ENCODE data around the gene CCDC38.

Gene CCDC38

DNA sequence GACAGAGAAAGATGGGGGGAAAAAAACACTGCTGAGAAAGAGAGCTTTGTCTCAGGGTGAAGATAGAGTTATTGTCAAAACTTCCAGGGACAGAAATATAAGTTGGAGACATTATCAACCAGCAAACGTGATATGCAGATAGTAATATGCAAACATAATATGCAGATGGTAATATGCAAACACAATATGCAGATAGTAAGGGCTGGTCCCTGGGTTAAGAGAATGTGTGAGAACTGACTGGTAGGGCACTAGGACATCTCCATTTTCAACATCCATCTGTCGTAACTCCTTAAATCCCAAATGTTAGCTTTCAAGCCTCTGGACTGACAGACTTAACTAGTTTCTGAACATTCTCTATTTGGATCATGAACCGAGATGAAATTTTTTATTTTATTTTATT lies 51.5 kb downstream of the CCDC38 start:
- H3K27me3 ChIP-seq (ENCODE audit: control insufficient read depth, insufficient read depth, low read length, poor library complexity, severe bottlenecking), result no peaks in the 10 kb centered on the region
- no peaks in the 10 kb centered on the region for H3K36me3 ChIP-seq (ENCODE audit: control insufficient read depth, insufficient read depth, low read length)
- H3K27ac ChIP-seq (ENCODE audit: insufficient read depth, low read depth, low read length, poor library complexity, severe bottlenecking), result no peak overlapping the region
- no peaks in the 10 kb centered on the region for H3K4me1 ChIP-seq (ENCODE audit: control insufficient read depth, insufficient read depth, low read length)
- WGBS, 2 experiments, result 91 to 100% methylated on average over 2 to 3 of the region's 3 CpGs
- no peaks in the 10 kb centered on the region for H3K9me3 ChIP-seq (ENCODE audit: control insufficient read depth, low read length)
- no peak overlapping the region for H3K4me3 ChIP-seq (ENCODE audit: insufficient read depth, low read depth, low read length)

DNA sequence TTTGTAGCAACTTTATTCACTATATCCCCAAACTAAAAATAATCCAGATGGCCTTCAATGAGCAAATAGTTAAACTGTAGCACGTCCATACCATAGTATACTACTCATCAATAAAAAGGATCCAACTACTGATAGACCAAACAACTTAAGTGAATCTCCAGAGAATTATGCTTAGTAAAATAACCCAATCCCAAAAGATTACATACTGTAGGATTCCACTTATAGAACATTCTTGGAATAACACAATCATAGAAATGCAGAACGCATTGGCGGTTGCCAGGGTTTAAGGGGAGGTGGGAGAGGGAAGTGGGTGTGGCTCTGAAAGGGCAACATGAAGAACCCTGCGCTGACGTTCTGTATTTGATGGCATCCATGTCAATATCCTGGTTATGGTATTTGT lies 55.1 kb downstream of the CCDC38 start:
- no peaks in the 10 kb centered on the region for H3K4me1 ChIP-seq (ENCODE audit: control insufficient read depth, insufficient read depth, low read length)
- no peaks in the 10 kb centered on the region for H3K27me3 ChIP-seq (ENCODE audit: control insufficient read depth, insufficient read depth, low read length, poor library complexity, severe bottlenecking)
- H3K4me3 ChIP-seq (ENCODE audit: insufficient read depth, low read depth, low read length), result no peak overlapping the region
- no peak overlapping the region for H3K27ac ChIP-seq (ENCODE audit: insufficient read depth, low read depth, low read length, poor library complexity, severe bottlenecking)
- WGBS, 2 experiments, result 88 to 89% methylated on average over 5 of the region's 5 CpGs
- H3K36me3 ChIP-seq (ENCODE audit: control insufficient read depth, insufficient read depth, low read length), result no peaks in the 10 kb centered on the region
- H3K9me3 ChIP-seq (ENCODE audit: control insufficient read depth, low read length), result no peaks in the 10 kb centered on the region

DNA sequence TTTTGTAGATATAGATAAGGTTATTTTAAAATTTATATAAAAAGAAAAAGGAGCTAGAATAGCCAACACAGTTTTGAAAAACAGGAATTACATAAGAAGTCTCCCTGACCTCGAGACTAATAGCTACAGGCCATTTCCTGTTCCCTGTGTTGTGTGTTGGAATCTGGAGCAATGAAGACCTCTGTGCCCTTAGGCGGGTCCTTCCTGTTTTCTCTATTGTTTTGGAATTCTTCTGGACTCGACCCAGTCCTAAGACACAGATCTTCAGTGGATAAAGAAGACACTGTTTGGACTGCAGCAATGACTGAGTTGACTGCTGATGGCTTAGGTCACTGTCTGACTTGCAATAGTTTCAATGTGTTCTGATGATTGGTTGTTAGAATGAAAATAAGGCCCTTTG lies 57.4 kb downstream of the CCDC38 start:
- Histone ChIP-seq H3K9me3 (ENCODE audit: control insufficient read depth, low read length) (no peaks in the 10 kb centered on the region), H3K36me3 (ENCODE audit: control insufficient read depth, insufficient read depth, low read length) (no peaks in the 10 kb centered on the region), H3K4me3 (ENCODE audit: insufficient read depth, low read depth, low read length) (no peak overlapping the region), H3K27me3 (ENCODE audit: control insufficient read depth, insufficient read depth, low read length, poor library complexity, severe bottlenecking) (no peaks in the 10 kb centered on the region), H3K4me1 (ENCODE audit: control insufficient read depth, insufficient read depth, low read length) (no peaks in the 10 kb centered on the region), H3K27ac (ENCODE audit: insufficient read depth, low read depth, low read length, poor library complexity, severe bottlenecking) (no peak overlapping the region)
- WGBS, 2 experiments, result 85 to 86% methylated on average over 3 of the region's 3 CpGs

DNA sequence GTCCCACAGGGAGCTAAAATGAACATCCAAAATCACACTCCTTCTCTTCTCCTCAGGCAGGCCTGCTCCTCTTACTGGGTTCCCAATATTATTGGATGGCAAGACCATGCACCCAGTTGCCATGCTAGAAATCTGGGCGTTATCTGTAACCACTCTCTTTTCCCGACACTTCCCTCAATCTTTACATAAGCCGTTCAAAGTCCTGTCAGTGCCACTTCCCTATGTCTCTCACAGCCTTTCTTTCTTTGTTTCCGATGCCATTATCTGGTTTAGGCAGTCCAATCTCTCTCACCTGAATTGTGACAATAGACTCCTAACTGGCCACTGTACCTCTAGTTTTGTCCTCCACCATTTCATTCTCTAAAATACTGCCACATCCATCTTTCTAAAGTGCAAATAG lies 59.5 kb downstream of the CCDC38 start:
- WGBS, 2 experiments, result 91 to 93% methylated on average over 4 of the region's 4 CpGs
- Histone ChIP-seq H3K9me3 (ENCODE audit: control insufficient read depth, low read length) (no peaks in the 10 kb centered on the region), H3K4me1 (ENCODE audit: control insufficient read depth, insufficient read depth, low read length) (no peaks in the 10 kb centered on the region), H3K36me3 (ENCODE audit: control insufficient read depth, insufficient read depth, low read length) (no peaks in the 10 kb centered on the region), H3K27ac (ENCODE audit: insufficient read depth, low read depth, low read length, poor library complexity, severe bottlenecking) (no peak overlapping the region), H3K4me3 (ENCODE audit: insufficient read depth, low read depth, low read length) (no peak overlapping the region), H3K27me3 (ENCODE audit: control insufficient read depth, insufficient read depth, low read length, poor library complexity, severe bottlenecking) (no peaks in the 10 kb centered on the region)

DNA sequence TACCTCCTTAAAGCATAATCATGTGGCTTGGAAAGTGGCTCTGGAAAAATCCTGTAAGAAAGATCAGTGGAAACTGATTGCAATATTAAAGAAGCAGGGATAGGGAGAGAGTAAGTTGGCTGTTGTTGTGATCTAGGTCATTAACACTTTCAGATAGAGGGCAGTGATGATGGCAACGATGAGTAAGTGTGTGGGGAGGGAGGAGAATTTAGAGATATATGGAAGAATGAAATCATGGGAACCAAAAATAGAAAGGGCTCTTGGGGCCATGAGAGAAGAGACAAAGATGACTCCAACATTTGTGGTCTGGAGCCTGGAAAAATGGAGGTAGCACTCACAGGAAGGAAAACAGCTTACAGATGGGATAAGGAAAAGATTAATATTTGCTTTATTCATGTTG lies 60.3 kb downstream of the CCDC38 start:
- Histone ChIP-seq H3K36me3 (ENCODE audit: control insufficient read depth, insufficient read depth, low read length) (no peaks in the 10 kb centered on the region), H3K27me3 (ENCODE audit: control insufficient read depth, insufficient read depth, low read length, poor library complexity, severe bottlenecking) (no peaks in the 10 kb centered on the region), H3K4me1 (ENCODE audit: control insufficient read depth, insufficient read depth, low read length) (no peaks in the 10 kb centered on the region), H3K4me3 (ENCODE audit: insufficient read depth, low read depth, low read length) (no peak overlapping the region), H3K9me3 (ENCODE audit: control insufficient read depth, low read length) (no peaks in the 10 kb centered on the region), H3K27ac (ENCODE audit: insufficient read depth, low read depth, low read length, poor library complexity, severe bottlenecking) (no peak overlapping the region)
- WGBS, 2 experiments, result 81 to 86% methylated on average over 1 of the region's 1 CpG

DNA sequence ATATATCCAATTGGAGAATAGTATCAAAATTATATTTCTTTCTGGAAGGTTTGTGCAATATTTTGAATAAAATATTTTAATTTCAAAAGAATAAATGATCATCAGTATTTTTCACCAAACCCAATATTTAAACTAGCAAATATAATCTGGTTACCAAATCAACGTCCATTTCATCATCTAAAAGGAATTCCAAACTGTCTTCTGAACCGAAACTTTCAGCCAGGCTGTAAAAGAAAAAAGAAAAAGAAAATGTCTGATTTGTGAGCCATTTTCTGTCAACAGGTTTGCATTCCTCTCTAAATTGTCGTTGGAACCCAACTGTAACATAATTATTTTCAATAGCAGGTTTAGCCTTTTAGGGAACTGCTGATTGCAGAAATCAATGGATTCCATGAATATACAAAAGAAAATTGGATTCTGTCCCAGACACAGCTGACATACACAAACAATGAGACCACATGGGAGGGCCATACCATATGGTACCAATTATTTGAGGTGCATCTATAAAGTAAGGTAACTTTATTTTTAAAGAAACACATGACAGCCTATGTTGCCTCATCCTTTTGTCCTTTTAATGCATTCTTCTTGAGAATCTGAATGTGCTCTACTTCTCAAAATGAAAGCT lies 61.0 kb downstream of the CCDC38 start:
- H3K9me3 ChIP-seq (ENCODE audit: control insufficient read depth, low read length), result no peaks in the 10 kb centered on the region
- H3K4me1 ChIP-seq (ENCODE audit: control insufficient read depth, insufficient read depth, low read length), result no peaks in the 10 kb centered on the region
- H3K36me3 ChIP-seq (ENCODE audit: control insufficient read depth, insufficient read depth, low read length), result no peaks in the 10 kb centered on the region
- H3K27me3 ChIP-seq (ENCODE audit: control insufficient read depth, insufficient read depth, low read length, poor library complexity, severe bottlenecking), result no peaks in the 10 kb centered on the region
- H3K4me3 ChIP-seq (ENCODE audit: insufficient read depth, low read depth, low read length), result no peak overlapping the region
- WGBS, 2 experiments, result 96% methylated on average over 3 of the region's 3 CpGs
- H3K27ac ChIP-seq (ENCODE audit: insufficient read depth, low read depth, low read length, poor library complexity, severe bottlenecking), result no peak overlapping the region

DNA sequence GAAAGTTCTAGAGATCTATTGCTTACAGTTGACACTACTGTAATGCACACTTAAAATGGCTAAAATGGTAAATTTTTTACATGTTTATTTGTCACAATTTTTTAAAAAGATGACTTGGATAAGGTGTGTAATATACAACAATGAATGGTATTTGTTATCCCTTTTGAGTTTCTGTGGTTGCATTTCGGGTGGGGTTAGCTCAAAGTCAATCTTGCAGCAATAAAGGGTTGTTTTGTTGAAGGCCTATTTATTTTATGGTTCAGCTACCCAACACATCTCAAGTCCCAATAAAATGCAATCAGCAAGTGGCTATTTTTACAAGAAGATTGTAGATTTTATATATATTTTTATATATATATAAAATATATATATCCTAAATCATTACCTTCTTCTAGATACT lies 61.5 kb downstream of the CCDC38 start:
- no peak overlapping the region for H3K27ac ChIP-seq (ENCODE audit: insufficient read depth, low read depth, low read length, poor library complexity, severe bottlenecking)
- WGBS, 2 experiments, result 91 to 100% methylated on average over 1 of the region's 1 CpG
- no peaks in the 10 kb centered on the region for H3K4me1 ChIP-seq (ENCODE audit: control insufficient read depth, insufficient read depth, low read length)
- H3K9me3 ChIP-seq (ENCODE audit: control insufficient read depth, low read length), result no peaks in the 10 kb centered on the region
- H3K4me3 ChIP-seq (ENCODE audit: insufficient read depth, low read depth, low read length), result no peak overlapping the region
- no peaks in the 10 kb centered on the region for H3K27me3 ChIP-seq (ENCODE audit: control insufficient read depth, insufficient read depth, low read length, poor library complexity, severe bottlenecking)
- no peaks in the 10 kb centered on the region for H3K36me3 ChIP-seq (ENCODE audit: control insufficient read depth, insufficient read depth, low read length)

DNA sequence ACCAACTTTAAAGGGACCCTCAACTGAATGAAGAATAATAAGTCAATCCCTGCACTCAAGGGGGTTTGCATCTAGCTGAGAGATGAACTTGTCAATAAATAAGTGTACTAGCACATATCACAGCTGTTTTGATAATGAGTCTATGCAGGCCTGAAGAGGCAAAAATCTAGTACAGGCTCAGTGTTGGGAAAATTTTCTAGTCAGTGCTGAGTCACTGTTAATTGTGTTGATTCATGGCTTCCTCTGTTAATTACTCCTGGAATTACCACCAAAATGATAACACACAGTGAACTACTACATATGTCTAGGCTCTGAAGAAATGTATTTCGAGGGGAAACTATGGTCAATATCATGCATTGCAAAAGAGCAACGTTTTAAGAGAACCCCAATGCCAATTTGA lies 64.8 kb downstream of the CCDC38 start:
- no peak overlapping the region for H3K27ac ChIP-seq (ENCODE audit: insufficient read depth, low read depth, low read length, poor library complexity, severe bottlenecking)
- H3K27me3 ChIP-seq (ENCODE audit: control insufficient read depth, insufficient read depth, low read length, poor library complexity, severe bottlenecking), result no peaks in the 10 kb centered on the region
- no peaks in the 10 kb centered on the region for H3K36me3 ChIP-seq (ENCODE audit: control insufficient read depth, insufficient read depth, low read length)
- WGBS, 2 experiments, result 68 to 77% methylated on average over 2 of the region's 2 CpGs
- H3K4me1 ChIP-seq (ENCODE audit: control insufficient read depth, insufficient read depth, low read length), result no peaks in the 10 kb centered on the region
- no peak overlapping the region for H3K4me3 ChIP-seq (ENCODE audit: insufficient read depth, low read depth, low read length)
- H3K9me3 ChIP-seq (ENCODE audit: control insufficient read depth, low read length), result no peaks in the 10 kb centered on the region

DNA sequence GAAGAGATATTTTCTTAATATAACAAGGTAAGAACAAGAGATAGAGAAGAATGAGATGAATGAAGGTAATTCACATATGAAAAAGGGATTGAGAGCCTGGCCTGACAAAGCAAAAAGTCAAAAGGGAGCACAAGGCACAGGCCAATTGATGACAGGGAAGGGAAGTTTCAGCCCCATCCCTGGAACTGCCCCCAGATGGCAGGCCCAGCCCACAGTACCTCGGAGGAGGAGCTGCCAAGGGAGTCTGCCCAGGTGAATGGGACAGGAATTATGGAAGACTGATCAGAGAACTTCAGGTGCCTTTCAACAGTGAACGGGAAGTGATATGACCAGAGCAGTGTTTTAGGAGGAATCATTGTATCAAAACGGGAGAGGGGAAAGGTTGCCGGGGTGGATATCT lies 68.0 kb downstream of the CCDC38 start:
- Histone ChIP-seq H3K27me3 (ENCODE audit: control insufficient read depth, insufficient read depth, low read length, poor library complexity, severe bottlenecking) (no peaks in the 10 kb centered on the region), H3K4me1 (ENCODE audit: control insufficient read depth, insufficient read depth, low read length) (no peaks in the 10 kb centered on the region), H3K27ac (ENCODE audit: insufficient read depth, low read depth, low read length, poor library complexity, severe bottlenecking) (no peak overlapping the region), H3K4me3 (ENCODE audit: insufficient read depth, low read depth, low read length) (no peak overlapping the region), H3K9me3 (ENCODE audit: control insufficient read depth, low read length) (no peaks in the 10 kb centered on the region), H3K36me3 (ENCODE audit: control insufficient read depth, insufficient read depth, low read length) (no peaks in the 10 kb centered on the region)
- WGBS, 2 experiments, result 81 to 87% methylated on average over 4 of the region's 4 CpGs

DNA sequence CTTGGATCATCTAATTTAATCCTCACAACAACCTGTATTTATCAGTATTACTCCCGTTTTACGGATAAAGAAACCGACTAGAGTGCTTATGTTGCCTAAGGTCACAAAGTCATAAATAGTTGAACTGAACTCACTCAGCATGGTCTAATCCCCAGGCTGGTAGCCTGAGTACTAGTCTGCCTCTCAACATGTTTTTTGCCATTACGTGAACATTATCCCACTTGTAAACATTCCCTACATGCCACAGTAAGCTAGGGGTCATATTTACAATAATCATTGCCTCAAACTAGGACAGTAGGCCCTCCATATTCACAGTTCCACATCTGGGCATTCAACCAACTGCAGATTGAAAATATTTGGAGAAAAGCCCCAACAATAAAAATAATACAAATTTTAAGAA lies 71.5 kb downstream of the CCDC38 start:
- H3K4me1 ChIP-seq (ENCODE audit: control insufficient read depth, insufficient read depth, low read length), result no peaks in the 10 kb centered on the region
- 93 to 97% methylated on average over 4 of the region's 4 CpGs for WGBS, 2 experiments
- no peaks in the 10 kb centered on the region for H3K27me3 ChIP-seq (ENCODE audit: control insufficient read depth, insufficient read depth, low read length, poor library complexity, severe bottlenecking)
- no peak overlapping the region for H3K4me3 ChIP-seq (ENCODE audit: insufficient read depth, low read depth, low read length)
- peaks cover 4% of the 10 kb centered on the region for H3K36me3 ChIP-seq (ENCODE audit: control insufficient read depth, insufficient read depth, low read length)
- no peaks in the 10 kb centered on the region for H3K9me3 ChIP-seq (ENCODE audit: control insufficient read depth, low read length)
- H3K27ac ChIP-seq (ENCODE audit: insufficient read depth, low read depth, low read length, poor library complexity, severe bottlenecking), result no peak overlapping the region

DNA sequence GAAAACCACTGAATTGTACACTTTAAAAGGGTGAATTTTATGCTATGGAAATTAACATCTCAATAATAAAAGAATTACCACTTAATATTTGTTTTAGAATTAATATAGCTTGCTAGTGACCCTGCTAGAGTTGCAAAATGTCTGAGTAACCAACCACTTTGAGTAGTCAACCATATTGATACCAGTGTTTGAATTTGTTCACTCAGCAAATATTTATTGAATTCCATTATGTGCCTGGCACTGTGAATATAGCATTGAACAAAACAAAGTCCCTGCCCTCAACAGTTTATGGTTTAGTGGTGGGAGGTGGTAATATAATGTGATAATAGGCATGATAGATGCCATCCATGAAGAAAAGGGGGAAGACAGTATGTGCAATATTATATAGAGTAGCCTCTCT lies 79.1 kb downstream of the CCDC38 start:
- Histone ChIP-seq H3K4me3 (ENCODE audit: insufficient read depth, low read depth, low read length) (no peak overlapping the region), H3K36me3 (ENCODE audit: control insufficient read depth, insufficient read depth, low read length) (peaks cover 38% of the 10 kb centered on the region), H3K9me3 (ENCODE audit: control insufficient read depth, low read length) (no peaks in the 10 kb centered on the region), H3K27ac (ENCODE audit: insufficient read depth, low read depth, low read length, poor library complexity, severe bottlenecking) (no peak overlapping the region), H3K4me1 (ENCODE audit: control insufficient read depth, insufficient read depth, low read length) (no peaks in the 10 kb centered on the region), H3K27me3 (ENCODE audit: control insufficient read depth, insufficient read depth, low read length, poor library complexity, severe bottlenecking) (no peaks in the 10 kb centered on the region)
